OCI-LY7 (cell line): Measurements from ENCODE around the gene RTL10. TPM values are rescaled to one million over a fixed set of nuclear protein-coding genes. Genes with fewer than 3 reads are reported as not detected.

Source experiments
- BruUV-seq: library from RNA; stranded (reverse); fragments of 400-500 nt; replicated peaks from 2 replicates; lab custom pipeline; 2021; lab: Mats Ljungman, UMichigan
- CTCF ChIA-PET: fragments of 300-600 bp; sonication (Branson Sonifier 250); formaldehyde crosslinking; loops from one replicate; lab custom pipeline; 2022; ENCODE audit warnings: antibody characterized with exemption; ENCODE audit not compliant: unreplicated experiment; lab: Charles Lee
- POLR2A ChIA-PET: fragments of 300-600 bp; sonication (Branson Sonifier 250); formaldehyde crosslinking; loops from one replicate; lab custom pipeline; 2022; ENCODE audit warnings: antibody characterized with exemption; lab: Charles Lee
- DNase-seq: peaks from one replicate; pipeline ENCODE4 v3.0.0-alpha.2; 2015; ENCODE audit warnings: low spot score
- H2AFZ ChIP-seq: fragments of 200-600 bp; sonication (generic), shearing (Covaris generic); 2 replicates; pipeline ENCODE4 v1.6.1; 2014; ENCODE audit warnings: mild to moderate bottlenecking, antibody characterized with exemption, low read length, moderate library complexity
- H3K27ac ChIP-seq: fragments of 200-600 bp; sonication (generic); 2 replicates; pipeline ENCODE4 v1.5.1; 2014; ENCODE audit warnings: mixed run types, low read depth, mild to moderate bottlenecking, moderate library complexity, low read length, inconsistent platforms; ENCODE audit not compliant: poor library complexity, severe bottlenecking
- H3K36me3 ChIP-seq: fragments of 200-600 bp; sonication (generic); 2 replicates; pipeline ENCODE4 v1.6.1; 2014; ENCODE audit warnings: mild to moderate bottlenecking, antibody characterized with exemption, low read length, moderate library complexity, mixed read lengths; ENCODE audit not compliant: insufficient read depth
- H3K4me1 ChIP-seq: fragments of 200-600 bp; sonication (generic); 2 replicates; pipeline ENCODE4 v1.5.1; 2014; ENCODE audit warnings: mild to moderate bottlenecking, low read length; ENCODE audit not compliant: insufficient read depth, poor library complexity, severe bottlenecking
- H3K4me2 ChIP-seq: fragments of 200-600 bp; sonication (generic); 2 replicates; pipeline ENCODE4 v1.6.1; 2014; ENCODE audit warnings: mild to moderate bottlenecking, low read length
- H3K4me3 ChIP-seq: fragments of 200-600 bp; sonication (generic); 2 replicates; pipeline ENCODE4 v1.5.1; 2014; ENCODE audit warnings: mild to moderate bottlenecking, low read depth, low read length; ENCODE audit not compliant: poor library complexity, severe bottlenecking
- H3K79me2 ChIP-seq: fragments of 200-600 bp; sonication (generic); 2 replicates; pipeline ENCODE4 v1.6.1; 2016; ENCODE audit warnings: low read depth, mild to moderate bottlenecking, low read length, moderate library complexity, mixed read lengths; ENCODE audit not compliant: insufficient read depth
- H3K9me2 ChIP-seq: fragments of 200-600 bp; sonication (generic); 2 replicates; pipeline ENCODE4 v1.6.1; 2016; ENCODE audit warnings: mild to moderate bottlenecking, low read length, mixed read lengths; ENCODE audit not compliant: insufficient read depth
- H3K9me3 ChIP-seq: fragments of 200-600 bp; sonication (generic); 2 replicates; pipeline ENCODE4 v1.6.1; 2014; ENCODE audit warnings: mild to moderate bottlenecking, mixed run types, low read length, mixed read lengths
- H4K20me1 ChIP-seq: fragments of 200-600 bp; sonication (generic); 2 replicates; pipeline ENCODE4 v1.6.1; 2014; ENCODE audit warnings: mild to moderate bottlenecking, antibody characterized with exemption, low read length, moderate library complexity, mixed read lengths; ENCODE audit not compliant: insufficient read depth
- CTCF ChIP-seq: fragments of 200-600 bp; sonication (generic); conservative IDR thresholded peaks from 2 replicates; pipeline ENCODE4 v1.5.1; 2014; ENCODE audit warnings: mild to moderate bottlenecking, antibody characterized with exemption, low read length, moderate library complexity, mixed read lengths
- EZH2phosphoT487 ChIP-seq: fragments of 200-600 bp; sonication (generic); IDR thresholded peaks from 2 replicates; pipeline ENCODE4 v1.6.1; 2018; ENCODE audit warnings: low read depth, borderline replicate concordance, mild to moderate bottlenecking, mixed run types, antibody characterized with exemption, low read length, moderate library complexity, mixed read lengths
- intact Hi-C: fragments of 100-400 bp; cut with micrococcal nuclease; formaldehyde crosslinking; loops from one replicate; pipeline ENCODE4 v1.10.0; 2022; ENCODE audit not compliant: unreplicated experiment
- total RNA-seq, 2 experiments: library from RNA; depleted of rRNA in 1 of 2; stranded (reverse); fragments of >200 nt in 1 of 2; shearing (Covaris generic) in 1 of 2; gene quantifications; 2 replicates each; pipeline ENCODE4 v1.2.3, GENCODE V29; 2014 to 2022

RTL10 gene
- total RNA-seq, 2 experiments from 2014 or later, result 26.2 to 28.2 TPM

- Histone ChIP-seq H3K36me3 (no peaks in the 10 kb centered on the region), H4K20me1 (no peaks in the 10 kb centered on the region), H3K27ac (no peak overlapping the region), H2AFZ (no peak overlapping the region), H3K4me3 (no peak overlapping the region), H3K4me2 (no peak overlapping the region), H3K4me1 (no peaks in the 10 kb centered on the region), H3K9me3 (no peaks in the 10 kb centered on the region), H3K9me2 (no peaks in the 10 kb centered on the region), H3K79me2 (no peaks in the 10 kb centered on the region)
- TF ChIP-seq CTCF, result no peak
- TF ChIP-seq EZH2phosphoT487, result no peak
- no peak for DNase-seq
- ChIA-PET CTCF (no interaction called here), POLR2A (interaction anchor here (0.7 kb wide), 1 partner anchor 33 kb away, joined by 3 read pairs; no protein-coding TSS in a partner anchor)
- intact Hi-C loops, result no loop called here
- BruUV-seq, result no TSS peak
Measured at GRCh38 chr22:19805821-19806212, 48.9 kb downstream of the RTL10 start.

Other genes starting within 250 kb of the RTL10 start
- gene SEPTIN5, start 140.4 kb downstream of the RTL10 start, total RNA-seq (2014; rRNA removed; shearing (Covaris generic)), result 1.2 TPM in 1 of 2 replicates, not detected in the other
- not detected in 2 replicates for gene SEPTIN5, start 140.4 kb downstream of the RTL10 start, total RNA-seq (2022)
- not detected in 2 replicates for gene GP1BB, start 131.3 kb downstream of the RTL10 start, total RNA-seq (2014; rRNA removed; shearing (Covaris generic))
- not detected in 2 replicates for gene GP1BB, start 131.3 kb downstream of the RTL10 start, total RNA-seq (2022)
- not detected in 2 replicates for gene TBX1, start 94.1 kb downstream of the RTL10 start, total RNA-seq (2014; rRNA removed; shearing (Covaris generic))
- gene TBX1, start 94.1 kb downstream of the RTL10 start, total RNA-seq (2022), result 0.23 TPM in 1 of 2 replicates, not detected in the other
- 21.2 and 26.7 TPM in 2 replicates for gene GNB1L, start within 50 bp of the RTL10 start, total RNA-seq (2014; rRNA removed; shearing (Covaris generic))
- 12.9 and 13.1 TPM in 2 replicates for gene GNB1L, start within 50 bp of the RTL10 start, total RNA-seq (2022)
- gene COMT, start 86.9 kb upstream of the RTL10 start, total RNA-seq (2014; rRNA removed; shearing (Covaris generic)), result 102 and 112 TPM in 2 replicates
- gene COMT, start 86.9 kb upstream of the RTL10 start, total RNA-seq (2022), result 89.5 and 90.8 TPM in 2 replicates
- 24.1 and 28.9 TPM in 2 replicates for gene TXNRD2, start 86.9 kb upstream of the RTL10 start, total RNA-seq (2014; rRNA removed; shearing (Covaris generic))
- gene TXNRD2, start 86.9 kb upstream of the RTL10 start, total RNA-seq (2022), result 23.5 and 24.7 TPM in 2 replicates
- gene ARVCF, start 161.9 kb upstream of the RTL10 start, total RNA-seq (2014; rRNA removed; shearing (Covaris generic)), result 1.8 and 2.9 TPM in 2 replicates
- gene ARVCF, start 161.9 kb upstream of the RTL10 start, total RNA-seq (2022), result 3.8 and 3.9 TPM in 2 replicates
- gene TANGO2, start 166.2 kb upstream of the RTL10 start, total RNA-seq (2014; rRNA removed; shearing (Covaris generic)), result 12.3 and 18.3 TPM in 2 replicates
- gene TANGO2, start 166.2 kb upstream of the RTL10 start, total RNA-seq (2022), result 23.3 and 25.0 TPM in 2 replicates
- 49.5 and 53.4 TPM in 2 replicates for gene DGCR8, start 225.4 kb upstream of the RTL10 start, total RNA-seq (2014; rRNA removed; shearing (Covaris generic))
- 68.2 and 75.6 TPM in 2 replicates for gene DGCR8, start 225.4 kb upstream of the RTL10 start, total RNA-seq (2022)